MM.1S (cell line): ENCODE results near the gene CHRND.

ENCODE experiments used
- DNase-seq: peaks from one replicate; pipeline ENCODE4 v3.0.0-alpha.2; 2015
- H2AFZ ChIP-seq: fragments of 300-600 bp; sonication (generic); 2 replicates; pipeline ENCODE4 v1.6.0; 2016; ENCODE audit warnings: antibody characterized with exemption, low read length
- H3F3A ChIP-seq: fragments of 300-600 bp; sonication (generic); 2 replicates; pipeline ENCODE4 v1.6.1; 2016; ENCODE audit warnings: mild to moderate bottlenecking, antibody characterized with exemption, low read length, moderate library complexity, mixed read lengths; ENCODE audit not compliant: insufficient read depth
- H3K27ac ChIP-seq: fragments of 300-600 bp; sonication (generic); 2 replicates; pipeline ENCODE4 v1.5.1; 2016; ENCODE audit warnings: mild to moderate bottlenecking, low read length
- H3K27me3 ChIP-seq: fragments of 300-600 bp; sonication (generic); replicated peaks from 2 replicates; pipeline ENCODE4 v1.6.0; 2016; ENCODE audit warnings: low read length; ENCODE audit not compliant: insufficient read depth
- H3K36me3 ChIP-seq: fragments of 300-600 bp; sonication (generic); replicated peaks from 2 replicates; pipeline ENCODE4 v1.6.1; 2016; ENCODE audit warnings: mild to moderate bottlenecking, low read length, mixed read lengths; ENCODE audit not compliant: insufficient read depth
- H3K4me1 ChIP-seq: fragments of 300-600 bp; sonication (generic); 2 replicates; pipeline ENCODE4 v1.6.1; 2016; ENCODE audit warnings: low read length, mixed read lengths
- H3K4me2 ChIP-seq: fragments of 300-600 bp; sonication (generic); 2 replicates; pipeline ENCODE4 v1.6.0; 2016; ENCODE audit warnings: low read depth, low read length
- H3K4me3 ChIP-seq: fragments of 300-600 bp; sonication (generic); 2 replicates; pipeline ENCODE4 v1.5.1; 2016; ENCODE audit warnings: low read length, mixed read lengths
- H3K79me2 ChIP-seq: fragments of 300-600 bp; sonication (generic); 2 replicates; pipeline ENCODE4 v1.6.1; 2016; ENCODE audit warnings: mixed run types, low read length, mixed read lengths
- H3K9ac ChIP-seq: fragments of 300-600 bp; sonication (generic); 2 replicates; pipeline ENCODE4 v1.6.1; 2016; ENCODE audit warnings: low read length, mixed read lengths
- H3K9me2 ChIP-seq: fragments of 300-600 bp; sonication (generic); replicated peaks from 2 replicates; pipeline ENCODE4 v1.6.1; 2016; ENCODE audit warnings: mild to moderate bottlenecking, low read length, mixed read lengths; ENCODE audit not compliant: insufficient read depth
- H3K9me3 ChIP-seq: fragments of 300-600 bp; sonication (generic); replicated peaks from 2 replicates; pipeline ENCODE4 v1.6.1; 2016; ENCODE audit warnings: mild to moderate bottlenecking, low read length, mixed read lengths; ENCODE audit not compliant: insufficient read depth
- H4K20me1 ChIP-seq: fragments of 300-600 bp; sonication (generic); 2 replicates; pipeline ENCODE4 v1.6.1; 2016; ENCODE audit warnings: mild to moderate bottlenecking, low read length, moderate library complexity, mixed read lengths; ENCODE audit not compliant: insufficient read depth
- CTCF ChIP-seq: fragments of 300-600 bp; sonication (generic); IDR thresholded peaks from 2 replicates; pipeline ENCODE4 v1.5.1; 2016; ENCODE audit warnings: antibody characterized with exemption, low read length, mixed read lengths
- EZH2 ChIP-seq: fragments of 300-600 bp; sonication (generic); optimal IDR thresholded peaks from 2 replicates; pipeline ENCODE3; 2017; ENCODE audit warnings: low read depth, mild to moderate bottlenecking, antibody characterized with exemption, low read length, mixed read lengths
- EZH2phosphoT487 ChIP-seq: fragments of 300-600 bp; sonication (generic); IDR thresholded peaks from 2 replicates; pipeline ENCODE4 v1.6.1; 2018; ENCODE audit warnings: antibody characterized with exemption, low read length

The CHRND gene

GRCh38 chr2:232501331-232501771 lies 24.6 kb upstream of the CHRND start:
- Histone ChIP-seq H3K9ac (no peak overlapping the region), H4K20me1 (no peaks in the 10 kb centered on the region), H3K9me2 (no peaks in the 10 kb centered on the region), H2AFZ (no peak overlapping the region), H3K4me2 (no peak overlapping the region), H3K4me1 (no peaks in the 10 kb centered on the region), H3K36me3 (no peaks in the 10 kb centered on the region), H3K79me2 (no peaks in the 10 kb centered on the region), H3K4me3 (no peak overlapping the region), H3F3A (no peaks in the 10 kb centered on the region), H3K27me3 (peaks cover 38% of the 10 kb centered on the region), H3K9me3 (no peaks in the 10 kb centered on the region), H3K27ac (no peak overlapping the region)
- DNase-seq = no peak
- TF ChIP-seq EZH2phosphoT487 (no peak), EZH2 (no peak), CTCF (no peak)

DNA sequence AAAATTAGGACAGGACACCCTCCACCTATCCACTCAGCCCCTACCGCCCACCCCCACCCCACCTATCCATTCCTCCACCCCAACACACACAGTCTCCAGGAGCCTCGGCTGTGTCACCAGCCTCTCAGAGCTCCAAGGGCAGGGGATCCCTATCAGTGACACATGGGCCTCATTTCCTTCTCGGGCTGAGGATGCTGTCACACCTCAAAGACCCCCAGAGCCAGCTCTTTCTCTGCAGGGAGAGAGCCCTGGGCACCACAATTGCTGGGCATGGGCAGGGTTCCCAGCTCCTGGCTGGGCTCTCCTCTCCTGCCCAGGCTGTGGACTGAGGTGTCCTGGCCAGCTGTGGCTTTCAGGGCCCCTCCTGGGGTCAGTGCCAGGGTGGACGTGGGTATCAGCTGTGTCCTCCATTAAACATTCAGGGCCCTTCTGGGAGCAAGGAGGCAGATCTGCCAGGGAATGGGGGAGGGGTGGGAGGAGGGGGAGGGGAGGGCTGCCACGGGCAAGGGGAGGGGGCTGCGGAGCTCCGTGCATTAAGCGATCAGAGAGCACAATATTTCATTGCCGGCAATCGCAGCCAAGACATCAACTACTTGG lies 24.1 kb upstream of the CHRND start:
- Histone ChIP-seq H3K27ac (no peak overlapping the region), H3K4me2 (no peak overlapping the region), H2AFZ (no peak overlapping the region), H3K9ac (no peak overlapping the region), H3F3A (no peaks in the 10 kb centered on the region), H3K79me2 (no peaks in the 10 kb centered on the region), H4K20me1 (no peaks in the 10 kb centered on the region), H3K36me3 (no peaks in the 10 kb centered on the region), H3K27me3 (peaks cover 38% of the 10 kb centered on the region), H3K9me2 (no peaks in the 10 kb centered on the region), H3K9me3 (no peaks in the 10 kb centered on the region), H3K4me3 (no peak overlapping the region), H3K4me1 (no peaks in the 10 kb centered on the region)
- no peak for DNase-seq
- no peak for TF ChIP-seq EZH2phosphoT487
- TF ChIP-seq EZH2 = no peak
- no peak for TF ChIP-seq CTCF

GRCh38 chr2:232502511-232502910 lies 23.4 kb upstream of the CHRND start:
- Histone ChIP-seq H3K27me3 (peaks cover 38% of the 10 kb centered on the region), H3K9ac (no peak overlapping the region), H4K20me1 (no peaks in the 10 kb centered on the region), H3K4me2 (no peak overlapping the region), H3K36me3 (no peaks in the 10 kb centered on the region), H3K9me3 (no peaks in the 10 kb centered on the region), H3F3A (no peaks in the 10 kb centered on the region), H3K4me1 (no peaks in the 10 kb centered on the region), H3K9me2 (no peaks in the 10 kb centered on the region), H3K27ac (no peak overlapping the region), H2AFZ (no peak overlapping the region), H3K4me3 (no peak overlapping the region), H3K79me2 (no peaks in the 10 kb centered on the region)
- no peak for TF ChIP-seq EZH2
- TF ChIP-seq EZH2phosphoT487 = no peak
- TF ChIP-seq CTCF = no peak
- no peak for DNase-seq
